Mononuclear cell (primary cell): ENCODE measurements around the gene TRIM14. TPM values are rescaled to one million over a fixed set of nuclear protein-coding genes. Genes with fewer than 3 reads are reported as not detected.
"Not testable (repeated sequence)": the region's sequence is repeated elsewhere in the genome, so short reads cannot be mapped to it uniquely, and the experiment has no call there.

Source experiments
- H3K27me3 ChIP-seq: 2 replicates; pipeline ENCODE4 v1.6.0; 2011; ENCODE audit warnings: low read length, control low read depth; ENCODE audit not compliant: insufficient read depth
- H3K4me1 ChIP-seq: 2 replicates; pipeline ENCODE4 v1.5.1; 2011; ENCODE audit warnings: mild to moderate bottlenecking, low read length, control low read depth; ENCODE audit not compliant: insufficient read depth
- H3K4me3 ChIP-seq: 2 replicates; pipeline ENCODE4 v1.5.1; 2011; ENCODE audit warnings: mild to moderate bottlenecking, low read length, moderate library complexity
- H3K9me3 ChIP-seq: 2 replicates; pipeline ENCODE4 v1.5.1; 2011; ENCODE audit warnings: low read depth, mild to moderate bottlenecking, control low read depth, low read length
- total RNA-seq: library from RNA; depleted of rRNA; stranded (reverse); fragments of >200 nt; gene quantifications from one replicate; pipeline ENCODE4 v1.2.3, GENCODE V29; 2012

Gene TRIM14
- total RNA-seq, 1 donor = 16.4 TPM

- Histone ChIP-seq H3K4me1 (peaks cover 94% of the 10 kb centered on the region), H3K4me3 (no peak overlapping the region), H3K27me3 (no peaks in the 10 kb centered on the region), H3K9me3 (no peaks in the 10 kb centered on the region)
Observed at GRCh38 chr9:98104445-98104881, 14.6 kb downstream of the TRIM14 start.

GRCh38 chr9:98101868-98102273 lies 17.2 kb downstream of the TRIM14 start:
- H3K27me3 ChIP-seq = no peaks in the 10 kb centered on the region
- H3K4me1 ChIP-seq = peaks cover 81% of the 10 kb centered on the region
- no peaks in the 10 kb centered on the region for H3K9me3 ChIP-seq
- H3K4me3 ChIP-seq = no peak overlapping the region

GRCh38 chr9:98101416-98101815 lies 17.6 kb downstream of the TRIM14 start:
- no peaks in the 10 kb centered on the region for H3K27me3 ChIP-seq
- H3K4me1 ChIP-seq = peaks cover 77% of the 10 kb centered on the region
- no peak overlapping the region for H3K4me3 ChIP-seq
- H3K9me3 ChIP-seq = no peaks in the 10 kb centered on the region

- Histone ChIP-seq H3K4me3 (no peak overlapping the region), H3K9me3 (no peaks in the 10 kb centered on the region), H3K27me3 (no peaks in the 10 kb centered on the region), H3K4me1 (peaks cover 67% of the 10 kb centered on the region)
Observed at GRCh38 chr9:98100456-98100855, 18.6 kb downstream of the TRIM14 start.

- H3K27me3 ChIP-seq = no peaks in the 10 kb centered on the region
- H3K9me3 ChIP-seq = no peaks in the 10 kb centered on the region
- H3K4me3 ChIP-seq = no peak overlapping the region
- H3K4me1 ChIP-seq = peaks cover 61% of the 10 kb centered on the region
Observed at GRCh38 chr9:98099898-98100297, 19.1 kb downstream of the TRIM14 start.

- Histone ChIP-seq H3K9me3 (no peaks in the 10 kb centered on the region), H3K4me1 (peaks cover 56% of the 10 kb centered on the region), H3K4me3 (no peak overlapping the region), H3K27me3 (no peaks in the 10 kb centered on the region)
Observed at GRCh38 chr9:98099346-98099745, 19.7 kb downstream of the TRIM14 start.

GRCh38 chr9:98097836-98098235 lies 21.2 kb downstream of the TRIM14 start:
- Histone ChIP-seq H3K4me1 (peaks cover 45% of the 10 kb centered on the region), H3K4me3 (no peak overlapping the region), H3K27me3 (no peaks in the 10 kb centered on the region), H3K9me3 (no peaks in the 10 kb centered on the region)

- H3K4me1 ChIP-seq = peaks cover 27% of the 10 kb centered on the region
- no peak overlapping the region for H3K4me3 ChIP-seq
- H3K9me3 ChIP-seq = no peaks in the 10 kb centered on the region
- no peaks in the 10 kb centered on the region for H3K27me3 ChIP-seq
Observed at GRCh38 chr9:98096091-98096490, 22.9 kb downstream of the TRIM14 start.

GRCh38 chr9:98095401-98095800 lies 23.6 kb downstream of the TRIM14 start:
- Histone ChIP-seq H3K9me3 (no peaks in the 10 kb centered on the region), H3K27me3 (no peaks in the 10 kb centered on the region), H3K4me1 (peaks cover 23% of the 10 kb centered on the region), H3K4me3 (no peak overlapping the region)

- no peaks in the 10 kb centered on the region for H3K9me3 ChIP-seq
- no peaks in the 10 kb centered on the region for H3K27me3 ChIP-seq
- peaks cover 20% of the 10 kb centered on the region for H3K4me1 ChIP-seq
- no peak overlapping the region for H3K4me3 ChIP-seq
Observed at GRCh38 chr9:98094851-98095250, 24.2 kb downstream of the TRIM14 start.

GRCh38 chr9:98094316-98094715 lies 24.7 kb downstream of the TRIM14 start:
- H3K9me3 ChIP-seq = no peaks in the 10 kb centered on the region
- H3K27me3 ChIP-seq = no peaks in the 10 kb centered on the region
- H3K4me3 ChIP-seq = no peak overlapping the region
- peaks cover 15% of the 10 kb centered on the region for H3K4me1 ChIP-seq

- Histone ChIP-seq H3K4me1 (peaks cover 4% of the 10 kb centered on the region), H3K4me3 (no peak overlapping the region), H3K27me3 (no peaks in the 10 kb centered on the region), H3K9me3 (no peaks in the 10 kb centered on the region)
Observed at GRCh38 chr9:98092613-98092931, 26.4 kb downstream of the TRIM14 start.

- no peaks in the 10 kb centered on the region for H3K27me3 ChIP-seq
- peaks cover 4% of the 10 kb centered on the region for H3K4me1 ChIP-seq
- H3K9me3 ChIP-seq = no peaks in the 10 kb centered on the region
- no peak overlapping the region for H3K4me3 ChIP-seq
Observed at GRCh38 chr9:98091735-98092612, 27.0 kb downstream of the TRIM14 start.

- H3K9me3 ChIP-seq, H3K4me3 ChIP-seq, H3K4me1 ChIP-seq, H3K27me3 ChIP-seq: not testable (repeated sequence)
Observed at GRCh38 chr9:98090674-98091073, 28.3 kb downstream of the TRIM14 start.

- Histone ChIP-seq H3K9me3 (no peaks in the 10 kb centered on the region), H3K4me1 (no peaks in the 10 kb centered on the region), H3K27me3 (no peaks in the 10 kb centered on the region), H3K4me3 (no peak overlapping the region)
Observed at GRCh38 chr9:98087420-98088354, 31.3 kb downstream of the TRIM14 start.
